HG03095 (cell line): Measurements from ENCODE around the gene CEMIP2.
"Not testable (repeated sequence)": the region's sequence is repeated elsewhere in the genome, so short reads cannot be mapped to it uniquely, and the experiment has no call there.

ENCODE experiments used
- ATAC-seq: cut with Tn5 transposase; IDR thresholded peaks from one replicate; pipeline ENCODE4 v1.9.1; 2021; ENCODE audit warnings: moderate library complexity; ENCODE audit not compliant: unreplicated experiment

The CEMIP2 gene

DNA sequence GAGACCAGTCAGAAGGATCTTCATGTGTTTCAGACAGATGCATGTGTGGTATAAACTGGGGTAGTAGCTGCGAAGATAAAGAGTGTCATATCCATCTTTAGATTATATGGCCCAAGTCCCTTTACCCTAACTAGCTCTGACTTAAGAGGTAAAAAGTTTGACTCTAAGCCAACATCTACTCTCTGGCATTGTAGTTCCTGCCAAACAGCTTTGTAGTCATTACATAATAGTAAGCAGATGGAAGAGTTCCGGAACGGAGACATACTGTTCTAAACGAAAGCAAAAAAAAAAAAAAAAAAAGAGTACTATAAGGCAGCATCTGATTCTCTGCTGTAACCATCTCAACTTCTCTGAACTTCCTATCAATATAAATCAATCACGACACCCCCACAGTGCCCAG, 48.8 kb downstream of the CEMIP2 start:
- no peak for ATAC-seq

DNA sequence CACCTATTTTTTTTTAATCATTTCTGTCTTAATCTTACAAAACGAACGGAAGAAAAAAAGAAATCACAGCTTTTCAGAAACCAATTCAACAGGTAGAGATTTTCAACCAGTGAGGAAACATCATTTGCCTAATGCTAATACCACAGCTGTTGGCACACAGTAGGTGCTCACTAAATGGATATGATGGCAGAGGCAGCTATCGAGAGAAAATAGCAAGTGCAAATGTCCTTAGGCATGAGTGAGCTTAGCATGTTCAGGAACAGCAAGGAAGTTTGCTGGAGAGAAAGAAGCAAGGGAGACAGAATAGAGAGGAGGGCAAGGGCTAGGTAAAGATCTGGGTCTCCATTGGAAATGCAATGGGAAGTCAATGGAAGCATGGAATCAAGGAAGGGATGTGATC, 49.2 kb downstream of the CEMIP2 start:
- ATAC-seq = no peak

- ATAC-seq = no peak
Observed at GRCh38 chr9:71716138-71716909, 52.0 kb downstream of the CEMIP2 start.

DNA sequence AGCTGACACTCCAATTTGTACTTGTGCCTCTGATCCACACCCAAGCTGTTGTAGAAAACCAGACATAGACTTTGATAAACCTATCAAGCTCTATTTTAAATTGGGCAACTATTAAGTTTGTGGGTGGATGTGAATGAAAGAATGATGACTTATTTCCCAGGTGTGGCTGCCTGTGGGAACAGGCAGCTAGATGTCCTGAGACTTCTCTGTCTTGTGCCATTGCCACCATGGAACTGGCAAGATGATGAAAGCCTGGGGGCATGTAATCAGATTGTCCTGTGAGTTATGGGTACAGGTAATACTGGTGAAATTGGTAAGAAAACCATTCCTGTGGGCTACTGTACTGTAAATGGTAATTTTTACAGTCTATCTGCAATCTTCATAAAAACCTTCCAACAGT, 57.5 kb downstream of the CEMIP2 start:
- ATAC-seq = no peak

- no peak for ATAC-seq
Observed at GRCh38 chr9:71710201-71710600, 58.1 kb downstream of the CEMIP2 start.

- ATAC-seq = no peak
Observed at GRCh38 chr9:71709384-71709783, 58.9 kb downstream of the CEMIP2 start.

DNA sequence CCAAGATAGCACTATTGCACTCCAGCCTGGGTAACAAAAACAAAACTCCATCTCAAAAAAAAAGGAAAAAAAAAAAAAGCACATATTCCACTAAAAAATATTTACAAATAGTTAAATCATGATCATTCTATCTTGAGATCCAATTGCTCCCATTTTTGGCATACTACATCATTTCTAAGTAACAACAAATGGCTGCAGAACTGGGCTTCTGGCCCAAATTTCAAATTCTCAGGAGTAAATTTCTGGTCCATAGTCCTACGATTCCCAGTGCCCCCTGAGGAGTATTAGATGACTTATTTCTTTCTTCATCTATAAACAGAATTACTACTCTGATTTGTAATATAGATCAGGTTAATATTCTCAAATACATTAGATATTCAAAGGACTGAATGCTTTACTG, 62.1 kb downstream of the CEMIP2 start:
- no peak for ATAC-seq

DNA sequence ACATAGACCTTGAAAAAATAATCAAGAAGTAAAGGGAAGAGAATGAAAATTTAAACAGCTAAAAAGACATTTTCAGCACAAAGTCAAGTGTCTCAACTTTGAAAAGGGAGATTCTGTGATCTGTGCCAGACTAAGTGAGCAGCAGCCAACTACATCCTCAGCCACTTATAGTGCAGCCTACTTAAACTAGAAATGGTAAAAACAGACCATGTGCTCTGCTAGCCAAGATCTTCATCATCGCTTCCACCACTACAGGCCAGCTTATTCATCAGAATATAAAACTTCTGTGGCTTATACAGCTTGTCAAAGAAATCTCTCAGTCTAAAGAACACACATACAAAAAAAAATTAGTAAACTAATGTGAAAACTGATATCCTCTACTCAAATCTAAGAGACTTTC, 63.5 kb downstream of the CEMIP2 start:
- ATAC-seq = no peak

DNA sequence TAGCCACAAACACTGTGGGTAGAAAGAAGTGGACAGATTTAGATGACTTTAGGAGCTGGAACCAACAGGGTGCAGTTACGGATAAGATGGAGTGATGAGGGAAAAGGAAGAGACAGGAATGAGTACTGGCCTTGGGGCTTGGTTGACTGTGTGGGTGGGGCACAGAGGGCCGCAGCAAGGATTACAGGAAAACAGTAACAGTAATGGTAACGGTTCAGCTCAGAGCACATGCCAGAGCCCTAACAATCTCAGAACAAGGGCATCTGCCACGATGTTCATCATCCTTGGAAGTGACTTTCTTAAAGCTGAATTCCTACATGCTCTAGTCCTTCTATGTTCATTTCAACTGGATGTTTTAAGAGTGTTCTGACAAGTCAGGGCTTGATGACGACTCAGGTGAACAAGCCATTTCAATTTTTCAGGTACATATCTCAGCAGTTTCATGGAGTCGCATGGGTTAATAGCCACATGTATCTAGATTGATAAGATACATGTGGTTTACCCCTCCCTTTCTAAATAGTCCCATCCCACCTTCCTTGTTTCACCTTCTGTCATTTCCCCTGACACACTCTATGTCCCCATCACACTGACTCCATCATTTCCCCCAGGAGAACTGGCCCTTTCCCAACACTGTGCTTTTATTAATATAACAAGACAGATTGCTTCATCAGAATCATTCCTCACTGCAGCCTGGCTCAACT, 65.0 kb downstream of the CEMIP2 start:
- no peak for ATAC-seq

GRCh38 chr9:71697882-71698281, 70.4 kb downstream of the CEMIP2 start:
- ATAC-seq = no peak

DNA sequence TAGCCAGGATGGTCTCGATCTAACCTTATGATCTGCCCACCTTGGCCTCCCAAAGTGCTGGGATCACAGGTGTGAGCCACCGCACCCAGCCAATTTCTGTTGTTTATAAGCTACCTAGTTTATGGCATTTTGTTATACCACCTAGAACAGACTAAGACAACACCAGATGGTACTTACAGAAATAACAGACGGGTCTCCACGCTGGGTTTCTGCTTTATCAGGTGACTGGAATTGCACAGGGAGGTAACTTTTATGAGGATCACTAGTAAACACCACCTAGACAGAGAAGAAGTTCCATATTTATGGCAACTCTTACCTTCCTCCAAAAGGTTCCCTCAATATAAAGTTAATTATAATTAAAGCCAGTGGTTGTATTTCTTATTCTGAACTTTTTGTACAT, 74.0 kb downstream of the CEMIP2 start:
- no peak for ATAC-seq

DNA sequence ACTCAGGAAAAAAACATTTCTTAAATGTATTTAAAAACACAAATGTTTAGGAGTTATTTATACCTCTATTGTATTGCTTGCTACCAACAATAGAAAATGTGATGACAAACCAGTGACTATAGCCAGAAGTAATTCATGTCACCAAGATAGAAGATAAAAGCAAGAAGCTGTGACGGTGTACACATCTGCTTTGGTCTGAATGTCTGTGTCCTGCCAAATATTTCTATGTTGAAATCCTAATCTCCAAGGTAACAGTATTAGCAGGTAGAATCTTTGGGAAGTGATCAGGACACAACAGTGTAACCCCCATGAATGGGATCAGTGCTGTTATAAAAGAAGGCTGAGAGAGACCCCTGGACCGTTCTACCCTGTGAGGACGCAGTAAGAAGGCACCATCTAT, 74.7 kb downstream of the CEMIP2 start:
- no peak for ATAC-seq

GRCh38 chr9:71692337-71692736, 76.0 kb downstream of the CEMIP2 start:
- ATAC-seq = no peak

- ATAC-seq = not testable (repeated sequence)
Observed at GRCh38 chr9:71691576-71691975, 76.7 kb downstream of the CEMIP2 start.

DNA sequence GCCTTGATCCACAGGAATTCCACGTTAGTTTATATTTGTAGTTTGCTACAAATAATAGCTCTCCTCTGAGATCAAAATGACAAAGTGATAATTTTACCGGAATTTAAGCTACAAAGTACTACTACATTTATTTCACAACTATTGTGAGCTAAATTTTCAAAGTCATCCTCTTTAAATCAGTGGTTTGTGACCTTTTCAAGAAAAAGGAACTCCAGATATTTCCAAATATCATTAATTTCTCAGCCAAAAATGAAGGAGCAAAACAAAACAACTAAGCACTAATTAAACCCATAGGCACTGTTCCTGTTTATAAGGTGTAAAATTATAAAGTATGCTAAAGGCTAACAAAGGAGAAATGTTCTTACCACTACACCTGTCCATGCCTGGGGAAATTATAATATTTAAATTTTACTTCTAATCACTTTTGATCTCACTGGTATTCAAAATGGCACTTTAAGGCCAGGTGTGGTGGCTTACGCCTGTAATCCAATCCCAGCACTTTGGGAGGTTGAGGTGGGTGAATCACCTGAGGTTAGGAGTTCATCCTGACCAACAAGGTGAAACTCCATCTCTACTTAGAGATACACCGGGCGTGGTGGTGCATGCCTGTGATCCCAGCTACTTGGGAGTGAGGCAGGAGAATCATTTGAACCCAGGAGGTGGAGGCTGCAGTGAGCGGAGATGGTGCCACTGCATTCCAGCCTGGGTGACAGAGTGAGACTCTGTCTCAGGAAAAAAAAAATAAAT, 77.5 kb downstream of the CEMIP2 start:
- ATAC-seq = no peak

DNA sequence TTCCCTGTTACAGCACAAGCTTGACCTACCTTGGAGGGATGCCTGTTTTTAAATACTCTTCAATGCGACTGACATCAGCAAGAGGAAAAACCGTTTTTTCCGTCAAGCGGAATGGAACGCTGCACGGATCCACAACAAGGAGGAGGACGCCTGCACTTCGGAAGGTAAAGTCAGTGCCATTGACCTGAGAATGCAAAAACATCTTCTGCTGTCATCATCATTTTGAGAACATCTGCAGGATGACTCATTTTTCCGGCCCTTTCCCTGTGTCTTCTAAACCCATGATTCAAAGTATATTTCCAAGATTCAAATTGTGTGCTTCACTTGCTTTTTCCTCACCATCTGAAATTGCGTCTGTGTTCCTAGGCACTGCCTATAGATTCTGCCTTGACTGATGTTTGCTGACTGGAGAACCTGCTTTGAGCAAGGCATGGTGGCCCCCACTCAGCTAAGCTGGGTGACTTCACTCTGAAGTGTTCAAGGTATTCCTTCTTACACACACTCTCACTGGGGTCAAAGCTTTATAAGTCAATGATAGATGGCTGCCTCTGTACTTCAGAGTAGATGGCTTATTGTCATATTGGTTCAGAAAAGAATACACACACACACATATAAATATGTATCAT, 78.1 kb downstream of the CEMIP2 start:
- ATAC-seq = no peak

DNA sequence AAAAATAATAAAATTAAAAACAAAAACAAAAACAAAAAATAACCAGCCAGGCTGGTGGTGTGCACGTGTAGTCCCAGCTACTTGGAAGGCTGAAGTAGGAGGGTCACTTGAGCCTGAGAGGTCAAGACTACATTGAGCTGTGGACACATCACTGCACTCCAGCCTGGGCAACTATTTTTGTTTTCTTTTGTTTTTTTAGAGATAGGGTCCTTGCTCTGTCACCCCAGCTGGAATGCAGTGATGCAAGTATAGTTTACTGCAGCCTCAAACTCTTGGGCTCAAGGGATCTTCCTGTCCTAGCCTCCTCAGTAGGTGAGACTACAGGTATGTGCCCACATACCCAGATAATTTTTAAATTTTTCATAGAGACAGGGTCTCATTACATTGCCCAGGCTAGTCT, 80.6 kb downstream of the CEMIP2 start:
- ATAC-seq = no peak

DNA sequence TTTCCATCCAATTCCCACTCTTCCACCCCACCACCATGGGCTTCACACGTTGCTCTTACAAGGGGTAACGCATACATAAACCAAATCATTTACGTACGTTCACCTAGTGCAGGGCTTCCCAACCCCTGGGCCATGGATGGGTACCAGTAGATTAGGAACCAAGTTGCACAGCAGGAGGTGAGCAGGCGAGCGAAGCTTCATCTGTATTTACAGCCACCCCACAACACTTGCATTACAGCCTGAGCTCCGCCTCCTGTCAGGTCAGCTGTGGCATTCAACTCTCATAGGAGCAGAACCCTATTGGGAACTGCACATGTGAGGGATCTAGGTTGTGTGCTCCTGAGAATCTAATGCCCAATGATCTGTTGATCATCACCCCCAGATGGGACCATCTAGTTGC, 82.3 kb downstream of the CEMIP2 start:
- ATAC-seq = no peak

DNA sequence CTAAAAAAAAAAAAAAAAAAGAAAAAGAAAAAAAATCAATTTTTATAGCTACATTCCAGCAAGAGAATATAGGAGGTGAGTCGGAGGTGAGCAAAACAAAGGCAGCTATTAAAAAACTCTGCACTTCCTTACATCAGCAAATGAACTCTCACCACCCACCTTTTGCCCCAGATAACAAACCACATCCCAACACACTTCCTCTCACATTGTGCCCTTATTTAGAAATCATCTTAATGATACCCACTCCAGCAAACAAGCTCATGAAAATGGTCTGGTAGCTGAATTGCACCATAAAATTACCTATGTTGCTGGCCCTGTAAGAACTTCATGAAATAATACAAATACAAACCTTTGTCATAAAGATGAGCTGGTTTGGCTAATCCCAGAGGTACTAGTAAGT, 82.9 kb downstream of the CEMIP2 start:
- ATAC-seq = no peak

DNA sequence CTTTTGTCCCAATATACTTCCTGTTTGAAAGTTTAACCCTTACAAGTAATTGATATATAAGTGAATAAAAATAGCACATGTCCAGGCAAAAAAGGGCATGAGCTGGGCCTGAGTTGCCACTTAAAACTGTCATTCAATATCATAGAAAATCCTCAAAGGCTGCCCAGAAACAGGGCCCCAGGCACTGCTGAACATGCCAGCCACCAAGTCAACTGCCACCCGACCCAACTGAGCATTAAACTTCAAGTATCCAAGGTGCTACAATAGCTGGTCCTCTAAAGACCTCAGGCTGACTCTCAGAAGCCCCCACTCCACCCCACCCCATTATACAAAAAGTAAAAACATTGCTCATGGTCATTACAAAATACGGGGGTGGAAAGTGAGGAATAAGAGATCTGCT, 83.7 kb downstream of the CEMIP2 start:
- no peak for ATAC-seq

- ATAC-seq = no peak
Observed at GRCh38 chr9:71683598-71684235, 84.6 kb downstream of the CEMIP2 start.
